ENCODE results near the gene RDH13.
"Not testable (repeated sequence)": the region's sequence is repeated elsewhere in the genome, so short reads cannot be mapped to it uniquely, and the experiment has no call there.

The RDH13 gene

GRCh38 chr19:55046975-55047622 is 15.8 kb downstream of the RDH13 start:
- Mint-ChIP-seq H3K9me3 (no peaks in the 10 kb centered on the region), H3K4me1 (peaks cover 8% of the 10 kb centered on the region), H3K36me3 (peaks cover 5% of the 10 kb centered on the region), H3K27ac (no peak overlapping the region), H3K27me3 (no peaks in the 10 kb centered on the region), H3K4me3 (no peak overlapping the region)

DNA sequence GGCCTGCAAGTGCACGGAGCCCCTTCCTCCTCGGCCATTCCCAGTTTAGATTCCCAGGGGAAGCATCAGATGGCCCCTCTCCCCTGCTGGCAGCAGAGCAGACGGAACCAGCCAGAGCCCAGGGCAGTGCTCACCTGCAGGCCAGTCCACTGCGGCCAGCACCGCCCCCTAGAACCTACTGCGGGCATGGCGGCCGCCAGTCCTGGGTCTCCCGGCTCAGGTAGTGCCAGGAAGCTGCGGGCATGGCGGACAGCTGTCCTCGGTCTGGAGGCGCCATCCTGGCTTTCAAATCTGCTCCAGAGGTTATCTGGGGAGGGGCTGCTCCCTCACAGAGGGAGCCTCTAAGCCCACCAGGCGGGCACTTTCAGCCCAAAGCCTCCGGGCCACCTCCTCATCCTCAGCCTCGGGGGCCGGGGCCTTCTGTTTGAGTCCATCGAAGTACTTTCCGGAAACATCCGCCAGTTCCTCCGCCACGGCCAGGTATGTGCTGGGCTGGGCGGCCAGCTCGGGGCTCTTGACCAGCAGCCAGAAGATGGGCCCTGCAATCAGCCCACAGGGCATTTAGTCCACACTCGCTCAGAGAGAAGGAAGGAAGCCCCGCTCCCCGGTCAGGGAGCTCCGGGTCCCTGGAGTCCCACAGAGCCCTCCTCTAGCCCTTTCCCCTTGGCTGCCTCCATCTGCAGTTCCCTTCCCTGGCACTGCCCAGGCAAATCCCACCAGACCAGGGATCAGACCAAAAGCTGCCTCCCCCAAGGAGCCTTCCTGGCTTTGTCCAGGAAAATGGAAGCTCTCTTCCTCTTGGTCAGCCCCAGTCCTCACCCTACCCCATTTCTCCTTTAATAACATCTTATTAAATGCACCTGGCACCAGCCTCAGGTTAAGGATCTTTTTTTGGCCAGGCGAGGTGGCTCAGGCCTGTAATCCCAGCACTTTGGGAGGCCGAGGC is 17.9 kb downstream of the RDH13 start:
- no peak overlapping the region for H3K27ac Mint-ChIP-seq

GRCh38 chr19:55044286-55044685 is 18.7 kb downstream of the RDH13 start:
- Mint-ChIP-seq H3K4me1 (peaks cover 19% of the 10 kb centered on the region), H3K4me3 (no peak overlapping the region), H3K27me3 (no peaks in the 10 kb centered on the region), H3K27ac (no peak overlapping the region), H3K9me3 (no peaks in the 10 kb centered on the region), H3K36me3 (peaks cover 2% of the 10 kb centered on the region)

More for the DNA sequence above, 17.9 kb downstream of the RDH13 start:
- peaks cover 19% of the 10 kb centered on the region for H3K4me1 Mint-ChIP-seq
- H3K4me3 Mint-ChIP-seq = no peak overlapping the region
- no peaks in the 10 kb centered on the region for H3K9me3 Mint-ChIP-seq
- peaks cover 2% of the 10 kb centered on the region for H3K36me3 Mint-ChIP-seq
- no peaks in the 10 kb centered on the region for H3K27me3 Mint-ChIP-seq

- H3K4me3 Mint-ChIP-seq = peak overlapping the region; percentile 82
- H3K36me3 Mint-ChIP-seq = peaks cover 2% of the 10 kb centered on the region
- no peak overlapping the region for H3K27ac Mint-ChIP-seq
Observed at GRCh38 chr19:55042688-55043087, 20.3 kb downstream of the RDH13 start.

GRCh38 chr19:55042344-55042678 is 20.6 kb downstream of the RDH13 start:
- Mint-ChIP-seq H3K9me3 (no peaks in the 10 kb centered on the region), H3K4me3 (peak overlapping the region; percentile 82), H3K4me1 (peaks cover 19% of the 10 kb centered on the region), H3K27me3 (no peaks in the 10 kb centered on the region), H3K36me3 (peaks cover 2% of the 10 kb centered on the region), H3K27ac (no peak overlapping the region)

More at GRCh38 chr19:55042688-55043087, 20.3 kb downstream of the RDH13 start:
- Mint-ChIP-seq H3K9me3 (no peaks in the 10 kb centered on the region), H3K4me1 (peaks cover 19% of the 10 kb centered on the region), H3K27me3 (no peaks in the 10 kb centered on the region)

DNA sequence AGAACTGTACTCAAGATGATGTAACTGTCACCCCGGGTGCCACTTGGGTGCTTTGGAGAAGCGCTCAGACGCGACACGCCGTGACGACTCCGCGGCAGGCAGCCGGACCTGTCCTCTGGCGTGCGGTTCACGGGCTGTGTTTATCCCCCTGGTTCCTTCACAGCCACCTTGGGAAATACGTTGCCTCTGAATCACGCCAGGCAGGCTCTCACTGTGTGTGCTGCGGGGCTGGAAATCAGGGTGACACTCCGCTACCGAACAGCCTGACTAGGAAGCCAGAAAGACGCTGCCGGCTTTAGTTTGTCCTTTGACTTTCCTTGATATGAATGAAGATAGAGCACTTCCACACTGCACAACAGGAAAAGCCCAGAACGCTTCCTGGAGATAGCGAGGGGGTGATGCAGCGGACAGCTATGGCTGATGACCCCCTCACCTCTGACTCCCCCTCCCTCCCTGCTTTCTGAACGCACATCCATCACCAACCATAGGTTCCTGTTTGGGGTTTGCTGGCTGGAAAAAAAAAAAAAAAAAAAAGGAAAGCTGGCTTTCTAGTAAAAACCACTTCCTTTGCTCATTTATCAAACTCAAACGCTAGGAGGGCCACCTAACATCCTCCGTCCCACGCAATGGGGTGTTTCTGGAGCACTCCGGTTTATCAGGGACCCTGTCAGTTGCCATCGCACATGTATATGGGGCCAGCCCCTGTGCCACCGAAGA is 21.2 kb downstream of the RDH13 start:
- Mint-ChIP-seq H3K4me3 (peak overlapping the region; percentile 82), H3K27ac (peak overlapping the region; percentile 66), H3K9me3 (no peaks in the 10 kb centered on the region), H3K27me3 (no peaks in the 10 kb centered on the region), H3K4me1 (peaks cover 19% of the 10 kb centered on the region), H3K36me3 (peaks cover 2% of the 10 kb centered on the region)

- Mint-ChIP-seq H3K36me3 (peaks cover 2% of the 10 kb centered on the region), H3K27me3 (no peaks in the 10 kb centered on the region), H3K9me3 (no peaks in the 10 kb centered on the region), H3K4me1 (peaks cover 19% of the 10 kb centered on the region), H3K27ac (no peak overlapping the region), H3K4me3 (peak overlapping the region; percentile 82)
Observed at GRCh38 chr19:55041244-55041626, 21.7 kb downstream of the RDH13 start.

- not testable (repeated sequence) for H3K36me3 Mint-ChIP-seq, H3K27me3 Mint-ChIP-seq, H3K4me3 Mint-ChIP-seq, H3K27ac Mint-ChIP-seq, H3K9me3 Mint-ChIP-seq
- H3K4me1 Mint-ChIP-seq = peaks cover 19% of the 10 kb centered on the region
Observed at GRCh38 chr19:55040654-55041053, 22.3 kb downstream of the RDH13 start.

- H3K27ac Mint-ChIP-seq, H3K9me3 Mint-ChIP-seq, H3K27me3 Mint-ChIP-seq, H3K4me3 Mint-ChIP-seq, H3K36me3 Mint-ChIP-seq: not testable (repeated sequence)
- peaks cover 16% of the 10 kb centered on the region for H3K4me1 Mint-ChIP-seq
Observed at GRCh38 chr19:55037603-55038002, 25.3 kb downstream of the RDH13 start.

DNA sequence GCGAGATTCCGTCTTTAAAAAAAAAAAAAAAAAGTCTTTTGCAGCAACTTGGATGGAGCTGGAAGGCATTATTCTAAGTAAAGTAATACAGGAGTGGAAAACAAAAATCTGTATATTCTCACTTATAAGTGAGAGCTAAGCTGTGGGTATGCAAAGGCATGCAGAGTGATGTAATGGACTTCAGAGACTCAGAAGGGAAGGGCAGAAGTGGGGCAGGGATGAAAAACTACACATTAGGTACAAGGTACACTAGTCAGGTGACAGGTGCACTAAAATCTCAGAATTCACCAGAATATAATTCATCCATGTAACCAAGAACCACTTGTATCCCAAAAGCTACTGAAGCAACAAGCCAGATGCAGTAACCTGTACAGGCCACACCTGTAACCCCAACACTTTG is 26.9 kb downstream of the RDH13 start:
- H3K4me1 Mint-ChIP-seq = peaks cover under 1% of the 10 kb centered on the region
- H3K27ac Mint-ChIP-seq = no peak overlapping the region
- H3K9me3 Mint-ChIP-seq = no peaks in the 10 kb centered on the region
- H3K27me3 Mint-ChIP-seq = no peaks in the 10 kb centered on the region
- no peak overlapping the region for H3K4me3 Mint-ChIP-seq
- peaks cover 3% of the 10 kb centered on the region for H3K36me3 Mint-ChIP-seq

DNA sequence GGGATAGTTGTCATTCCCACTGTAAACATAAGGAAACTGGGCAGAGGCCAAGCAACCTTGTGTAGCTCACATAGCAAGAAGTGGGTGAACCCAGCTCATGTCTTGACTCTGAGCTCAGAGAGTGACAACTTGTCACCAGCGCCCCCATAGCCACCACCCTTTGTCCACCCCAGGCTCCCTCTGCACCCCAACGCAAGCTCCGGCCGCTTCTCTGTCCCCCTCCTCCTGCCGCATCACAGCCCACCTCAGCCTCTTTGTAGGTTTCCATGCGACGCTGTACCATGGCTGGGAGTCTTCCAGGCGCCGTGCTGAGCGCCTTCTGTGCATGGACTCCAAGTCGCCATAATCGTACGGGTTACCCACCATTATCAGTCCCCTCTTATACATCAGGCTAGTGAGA is 28.2 kb downstream of the RDH13 start:
- H3K36me3 Mint-ChIP-seq = peaks cover 3% of the 10 kb centered on the region
- H3K4me3 Mint-ChIP-seq = no peak overlapping the region
- no peak overlapping the region for H3K27ac Mint-ChIP-seq
- no peaks in the 10 kb centered on the region for H3K4me1 Mint-ChIP-seq
- H3K27me3 Mint-ChIP-seq = no peaks in the 10 kb centered on the region
- no peaks in the 10 kb centered on the region for H3K9me3 Mint-ChIP-seq

- not testable (repeated sequence) for H3K4me1 Mint-ChIP-seq, H3K27ac Mint-ChIP-seq, H3K9me3 Mint-ChIP-seq, H3K36me3 Mint-ChIP-seq, H3K4me3 Mint-ChIP-seq, H3K27me3 Mint-ChIP-seq
Observed at GRCh38 chr19:55032976-55033643, 29.8 kb downstream of the RDH13 start.

- Mint-ChIP-seq H3K4me3 (no peak overlapping the region), H3K4me1 (no peaks in the 10 kb centered on the region), H3K27ac (no peak overlapping the region), H3K27me3 (no peaks in the 10 kb centered on the region), H3K9me3 (no peaks in the 10 kb centered on the region), H3K36me3 (peaks cover 3% of the 10 kb centered on the region)
Observed at GRCh38 chr19:55032170-55032800, 30.7 kb downstream of the RDH13 start.

DNA sequence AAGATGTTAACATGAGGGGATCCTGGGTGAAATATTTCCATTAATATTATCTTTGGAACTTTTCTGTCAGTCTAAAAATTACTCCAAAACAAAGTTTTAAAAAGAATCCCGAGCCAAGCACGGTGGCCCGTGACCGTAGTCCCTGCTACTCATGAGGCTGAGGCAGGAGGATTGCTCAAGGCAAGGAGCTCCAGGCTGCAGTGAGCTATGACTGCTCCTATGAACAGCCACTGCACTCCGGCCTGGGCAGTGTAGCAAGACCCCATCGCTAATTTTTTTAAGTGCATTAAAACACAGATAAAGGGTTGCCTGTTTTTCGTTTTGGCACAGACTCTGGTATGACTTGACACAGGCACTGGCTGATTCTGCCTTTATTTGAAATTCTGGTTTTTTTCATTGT is 31.8 kb downstream of the RDH13 start:
- H3K36me3 Mint-ChIP-seq = peaks cover 3% of the 10 kb centered on the region
- H3K4me1 Mint-ChIP-seq = peaks cover 2% of the 10 kb centered on the region
- H3K9me3 Mint-ChIP-seq = no peaks in the 10 kb centered on the region
- no peak overlapping the region for H3K4me3 Mint-ChIP-seq
- H3K27ac Mint-ChIP-seq = no peak overlapping the region
- H3K27me3 Mint-ChIP-seq = no peaks in the 10 kb centered on the region

DNA sequence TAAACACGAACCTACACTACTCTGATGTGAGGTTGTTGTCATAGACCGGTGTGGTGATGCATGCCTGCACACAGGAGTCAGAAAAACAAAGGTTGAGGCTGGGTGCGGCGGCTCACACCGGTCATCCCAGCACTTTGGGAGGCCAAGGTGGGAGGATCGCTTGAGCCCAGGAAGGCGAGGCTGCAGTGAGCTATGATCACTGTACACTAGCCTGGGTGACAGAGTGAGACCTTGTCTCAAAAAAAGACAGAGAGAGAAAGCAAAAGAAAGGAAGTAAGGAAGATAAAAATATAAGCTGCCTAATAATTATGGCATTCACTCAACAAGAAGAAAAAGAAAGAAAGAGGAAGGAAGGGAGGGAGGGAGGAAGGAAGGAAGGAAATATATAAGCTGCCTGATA is 34.2 kb downstream of the RDH13 start:
- peaks cover 4% of the 10 kb centered on the region for H3K36me3 Mint-ChIP-seq
- no peaks in the 10 kb centered on the region for H3K27me3 Mint-ChIP-seq
- H3K4me1 Mint-ChIP-seq = peaks cover 5% of the 10 kb centered on the region
- no peak overlapping the region for H3K4me3 Mint-ChIP-seq
- H3K27ac Mint-ChIP-seq = no peak overlapping the region
- no peaks in the 10 kb centered on the region for H3K9me3 Mint-ChIP-seq
